Measurements from ENCODE around the gene PTCH1. TPM values are rescaled to one million over a fixed set of nuclear protein-coding genes. Genes with fewer than 3 reads are reported as not detected.

The PTCH1 gene
- 10 to 100 TPM; 20.6 to 53.3 (median 28.0) TPM for total RNA-seq
- 1 to 10 TPM; 3.9 to 9.3 (median 8.6) TPM for polyA plus RNA-seq
- long read RNA-seq, donor 1: 0 reads
- long read RNA-seq, donor 2, full-length matches to known transcripts: 2 of 10 reads
- long read RNA-seq, donor 2, partial matches to known transcripts: 8 of 10 reads
- long read RNA-seq, donor 2, other reads (novel, unspliced or antisense): 0 of 10 reads
- long read RNA-seq, donor 3, partial matches to known transcripts: 0 of 1 reads
- long read RNA-seq, donor 3, other reads (novel, unspliced or antisense): 0 of 1 reads
- long read RNA-seq, donor 4: 0 reads
- long read RNA-seq, donor 5, full-length matches to known transcripts: 4 of 12 reads
- long read RNA-seq, donor 5, partial matches to known transcripts: 8 of 12 reads
- long read RNA-seq, donor 5, other reads (novel, unspliced or antisense): 0 of 12 reads
- long read RNA-seq, donor 6, full-length matches to known transcripts: 6 of 42 reads
- long read RNA-seq, donor 6, partial matches to known transcripts: 36 of 42 reads
- long read RNA-seq, donor 6, other reads (novel, unspliced or antisense): 0 of 42 reads
- long read RNA-seq, donor 7, partial matches to known transcripts: 0 of 1 reads
- long read RNA-seq, donor 7, other reads (novel, unspliced or antisense): 0 of 1 reads
- long read RNA-seq, donor 8, full-length matches to known transcripts: 3 of 8 reads
- long read RNA-seq, donor 8, partial matches to known transcripts: 5 of 8 reads
- long read RNA-seq, donor 8, other reads (novel, unspliced or antisense): 0 of 8 reads
- long read RNA-seq, donor 9, partial matches to known transcripts: 17 of 21 reads
- long read RNA-seq, donor 9, other reads (novel, unspliced or antisense): 0 of 21 reads
- long read RNA-seq, donor 10, full-length matches to known transcripts: 1 of 1 reads
- long read RNA-seq, donor 10, partial matches to known transcripts: 0 of 1 reads
- long read RNA-seq, donor 10, other reads (novel, unspliced or antisense): 0 of 1 reads

- no peaks in the 10 kb centered on the region for H3K36me3 ChIP-seq
- WGBS, 5 donors: 2 to 4% (median 2%) methylated on average over 56 to 64 of the region's 64 CpGs
- peak; percentile 60 to 89 for DNase-seq
- intact Hi-C loops (cut with DNase I; ENCODE audit: low total_unique reads): no loop called here
- TF ChIP-seq POLR2AphosphoS5 (IDR thresholded peaks at IDR 0.05) (peak in 1 of 3 donors; percentile 27), POLR2A (IDR thresholded peaks at IDR 0.05) (no peak), CTCF (IDR thresholded peaks at IDR 0.05) (peak in 1 of 7 experiments; percentile 6)
- peak within 1 kb of the TSS; percentile 62 to 65 (median 65) for H3K4me3 ChIP-seq
- peaks cover 20 to 41% (median 32%) of the 10 kb centered on the region in 4 donors for H3K4me1 ChIP-seq
- peaks cover 0 to 26% (median 16%) of the 10 kb centered on the region in 3 donors for H3K27me3 ChIP-seq
- H3K9me3 ChIP-seq: peaks cover 0 to 7% (median 0%) of the 10 kb centered on the region in 4 donors
- H3K27ac ChIP-seq: peak within 1 kb of the TSS; percentile 68 to 85 (median 79)
These were observed at the start of gene PTCH1 for GRCh38 chr9:95516734-95517558. TSS of gene PTCH1 (minus strand) at chr9:95516971.

GRCh38 chr9:95565982-95566381 lies 49.2 kb upstream of the PTCH1 start:
- Histone ChIP-seq H3K4me3 (no peak overlapping the region), H3K4me1 (peaks cover 0 to 10% (median 0%) of the 10 kb centered on the region in 4 donors), H3K27me3 (peaks cover 0 to 21% (median 4%) of the 10 kb centered on the region in 3 donors), H3K36me3 (no peaks in the 10 kb centered on the region), H3K9me3 (no peaks in the 10 kb centered on the region), H3K27ac (no peak overlapping the region)
- intact Hi-C loops (cut with DNase I; ENCODE audit: low total_unique reads): no loop called here
- WGBS, 5 donors: 91 to 98% (median 98%) methylated on average over 3 to 5 of the region's 5 CpGs
- TF ChIP-seq POLR2AphosphoS5 (IDR thresholded peaks at IDR 0.05): no peak
- no peak for TF ChIP-seq EP300 (IDR thresholded peaks at IDR 0.05)
- no peak for TF ChIP-seq CTCF (IDR thresholded peaks at IDR 0.05)
- TF ChIP-seq POLR2A (IDR thresholded peaks at IDR 0.05): no peak
- DNase-seq: no peak

- Histone ChIP-seq H3K36me3 (no peaks in the 10 kb centered on the region), H3K4me1 (no peaks in the 10 kb centered on the region), H3K4me3 (no peak overlapping the region), H3K27me3 (peaks cover 0 to 9% (median 4%) of the 10 kb centered on the region in 3 donors), H3K9me3 (no peaks in the 10 kb centered on the region), H3K27ac (no peak overlapping the region)
- intact Hi-C loops (cut with DNase I; ENCODE audit: low total_unique reads): no loop called here
- TF ChIP-seq EP300 (IDR thresholded peaks at IDR 0.05) (no peak), POLR2AphosphoS5 (IDR thresholded peaks at IDR 0.05) (no peak), CTCF (IDR thresholded peaks at IDR 0.05) (no peak), POLR2A (IDR thresholded peaks at IDR 0.05) (no peak)
- no peak for DNase-seq
- 24 to 55% (median 36%) methylated on average over 12 of the region's 12 CpGs for WGBS, 5 donors
These were observed 45.1 kb upstream of the PTCH1 start for GRCh38 chr9:95561913-95562312.
